Measurements from ENCODE around the gene ABLIM1.

ABLIM1 gene

DNA sequence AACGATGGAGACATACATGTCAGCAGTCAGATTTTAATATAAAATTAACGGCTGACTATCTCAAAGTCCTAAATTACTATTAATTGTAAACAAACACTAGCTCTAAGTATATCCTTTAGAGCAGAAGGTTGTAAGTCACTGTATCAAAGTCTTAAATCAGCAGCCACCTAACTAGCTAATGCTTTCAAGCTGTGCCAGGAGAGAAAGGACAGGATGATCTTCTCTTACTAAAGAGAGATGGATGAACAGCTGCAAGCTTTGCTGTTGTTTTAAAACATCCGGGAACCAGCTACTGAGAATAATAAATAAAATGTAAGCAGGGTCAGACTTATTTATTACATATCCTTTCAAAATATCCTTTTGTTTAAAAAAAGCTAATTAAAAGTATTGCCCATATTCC lies 24.0 kb upstream of the ABLIM1 start:
- H3K4me3 ChIP-seq, result no peak overlapping the region
- H3K27ac ChIP-seq, result peak overlapping the region in 10 of 21 experiments; percentile 17 to 84 (median 75)

DNA sequence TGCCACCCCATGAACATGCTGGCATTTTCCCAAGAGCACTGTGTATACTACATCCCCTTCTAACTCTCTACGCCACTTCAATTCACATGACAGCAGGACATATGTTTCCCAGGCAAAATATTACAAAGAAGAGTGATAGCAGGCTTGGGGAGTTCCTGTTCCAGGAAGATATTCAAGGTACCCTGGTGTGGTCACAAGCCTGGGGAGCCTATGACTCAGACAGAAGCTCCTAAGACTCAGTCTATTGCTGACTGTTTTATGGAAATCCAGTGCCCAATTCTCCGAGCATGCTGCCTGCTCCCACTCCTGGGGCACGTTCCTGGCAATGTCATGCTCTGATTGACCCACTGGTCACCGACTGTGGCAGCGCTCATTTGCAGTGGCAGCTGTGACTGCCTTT lies 23.5 kb upstream of the ABLIM1 start:
- H3K27ac ChIP-seq, result peak overlapping the region in 13 of 21 experiments; percentile 14 to 79 (median 51)
- no peak overlapping the region for H3K4me3 ChIP-seq

DNA sequence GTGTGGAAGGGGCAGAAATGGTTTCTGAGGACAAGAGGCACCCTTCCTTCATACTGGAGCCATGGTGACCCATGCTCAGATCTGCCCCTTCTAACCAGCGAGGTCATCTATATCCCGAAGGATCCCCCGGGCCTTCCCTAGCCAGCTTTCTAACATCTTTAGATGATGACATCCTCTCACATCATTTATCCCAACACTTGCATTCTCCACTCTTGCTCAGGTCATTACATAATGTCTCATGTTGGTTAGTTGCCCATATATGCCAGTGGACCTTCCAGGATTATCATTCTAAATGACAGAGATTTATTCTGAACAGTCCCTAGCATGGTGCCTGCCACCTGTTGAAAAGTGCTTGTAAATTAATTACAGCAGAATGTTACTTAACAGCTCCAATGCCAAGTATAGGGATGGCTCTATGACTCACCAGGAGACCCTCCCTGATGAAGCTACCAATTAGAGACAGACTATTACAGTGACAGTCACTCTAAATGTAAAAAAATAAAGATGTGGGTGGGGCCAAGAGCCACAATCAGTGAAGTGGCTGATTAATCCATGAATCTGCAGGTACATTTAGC lies 22.6 kb upstream of the ABLIM1 start:
- Histone ChIP-seq H3K27ac (peak overlapping the region in 3 of 21 experiments; percentile 14 to 51 (median 34)), H3K4me3 (no peak overlapping the region)

DNA sequence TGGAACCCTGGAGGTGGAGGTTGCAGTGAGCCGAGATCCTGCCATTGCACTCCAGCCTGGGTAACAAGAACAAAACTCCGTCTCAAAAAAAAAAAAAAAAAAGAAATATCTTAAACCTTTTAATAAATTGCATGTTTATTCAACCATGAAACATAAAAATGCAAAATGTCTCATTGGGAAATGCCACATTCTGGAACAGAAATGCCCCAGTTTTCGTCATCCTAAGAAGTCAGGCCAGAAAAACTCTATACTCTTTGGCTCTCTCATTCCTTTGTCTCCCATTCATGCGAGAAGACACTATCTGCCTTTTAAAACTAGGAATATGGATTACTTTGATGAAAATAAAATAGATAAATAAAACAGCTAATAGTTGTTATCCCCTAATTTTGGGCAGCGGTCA lies 21.5 kb upstream of the ABLIM1 start:
- H3K4me3 ChIP-seq, result no peak overlapping the region
- H3K27ac ChIP-seq, result peak overlapping the region in 1 of 21 experiments; percentile 32

DNA sequence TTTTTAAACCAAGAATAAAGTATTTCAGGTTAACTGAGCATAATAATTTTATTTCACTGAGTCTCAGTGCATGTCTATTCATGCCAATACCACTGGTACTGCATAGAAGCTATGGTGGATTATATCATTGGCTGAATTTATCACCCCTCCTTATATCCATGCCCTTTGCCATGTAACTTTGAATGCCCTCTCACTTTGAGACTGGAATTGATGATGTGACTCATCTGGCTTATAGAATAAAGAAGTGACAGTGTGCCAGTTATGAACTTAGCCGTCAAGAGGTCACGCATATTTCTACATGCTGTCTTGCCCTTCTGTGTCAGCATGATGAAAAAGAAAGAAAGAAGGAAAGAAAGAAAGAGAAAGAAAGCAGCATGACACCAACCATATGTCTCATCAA lies 20.7 kb upstream of the ABLIM1 start:
- Histone ChIP-seq H3K27ac (peak overlapping the region in 2 of 21 experiments; percentile 32 to 41), H3K4me3 (no peak overlapping the region)

DNA sequence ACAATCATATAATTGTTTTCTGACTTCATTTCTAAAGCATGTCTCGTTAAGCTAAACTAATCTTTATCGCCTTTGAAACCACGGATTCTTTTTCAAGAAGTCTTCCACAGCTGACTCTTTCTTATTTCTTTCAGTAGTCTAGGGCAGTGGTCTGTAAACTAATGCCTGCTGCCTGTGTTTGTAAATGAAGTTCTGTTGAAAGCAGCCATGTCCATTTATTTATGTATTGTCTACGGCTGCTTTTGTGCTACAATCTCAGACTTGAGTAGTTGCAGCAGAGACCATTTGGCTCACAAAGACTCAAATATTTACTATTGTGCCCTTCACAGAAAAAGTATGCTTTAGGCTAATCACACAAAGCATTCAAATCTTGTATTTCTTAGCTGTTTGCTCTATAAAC lies 20.3 kb upstream of the ABLIM1 start:
- Histone ChIP-seq H3K27ac (peak overlapping the region in 3 of 21 experiments; percentile 16 to 41 (median 26)), H3K4me3 (no peak overlapping the region)

DNA sequence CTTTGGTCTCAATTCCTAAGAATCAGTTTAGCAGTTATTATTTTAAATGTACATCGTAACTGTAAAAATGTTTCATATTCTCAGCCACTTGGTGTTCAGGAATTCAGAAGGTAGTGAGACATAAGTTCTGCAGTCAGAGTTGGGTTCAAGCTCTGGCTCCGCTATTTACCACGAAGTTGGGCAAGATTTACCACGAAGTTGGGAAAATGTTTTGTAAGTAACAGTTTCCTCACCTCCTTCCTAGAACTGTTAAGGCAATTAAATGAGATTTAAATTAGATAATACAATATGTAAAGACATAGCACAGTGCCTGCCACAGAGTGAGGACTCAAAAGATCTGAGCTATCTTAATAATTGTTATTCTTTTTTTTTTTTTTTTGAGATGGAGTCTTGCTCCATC lies 16.3 kb upstream of the ABLIM1 start:
- H3K27ac ChIP-seq, result no peak overlapping the region

DNA sequence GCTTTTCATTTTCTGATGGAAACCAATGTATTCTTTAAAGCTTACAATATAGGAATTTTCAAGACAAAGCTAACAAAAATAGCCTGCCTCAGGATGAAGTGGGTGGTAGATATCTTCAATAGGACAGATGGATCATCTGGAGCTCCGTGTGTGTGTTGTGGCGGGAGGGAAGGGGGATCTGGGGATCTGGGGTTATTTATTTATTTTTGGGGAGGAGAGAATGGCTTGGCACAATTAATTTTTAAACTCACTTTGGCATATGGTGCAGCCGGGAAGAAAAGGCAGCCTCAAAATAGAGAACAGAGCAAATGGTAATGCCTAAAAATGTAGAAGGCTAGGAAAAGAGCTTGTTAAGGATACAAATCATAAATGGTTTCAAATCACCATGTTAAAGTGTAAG lies 11.6 kb upstream of the ABLIM1 start:
- H3K27ac ChIP-seq, result no peak overlapping the region
- no peak overlapping the region for H3K4me3 ChIP-seq

More for the DNA sequence above, 16.3 kb upstream of the ABLIM1 start:
- H3K4me3 ChIP-seq, result no peak overlapping the region

DNA sequence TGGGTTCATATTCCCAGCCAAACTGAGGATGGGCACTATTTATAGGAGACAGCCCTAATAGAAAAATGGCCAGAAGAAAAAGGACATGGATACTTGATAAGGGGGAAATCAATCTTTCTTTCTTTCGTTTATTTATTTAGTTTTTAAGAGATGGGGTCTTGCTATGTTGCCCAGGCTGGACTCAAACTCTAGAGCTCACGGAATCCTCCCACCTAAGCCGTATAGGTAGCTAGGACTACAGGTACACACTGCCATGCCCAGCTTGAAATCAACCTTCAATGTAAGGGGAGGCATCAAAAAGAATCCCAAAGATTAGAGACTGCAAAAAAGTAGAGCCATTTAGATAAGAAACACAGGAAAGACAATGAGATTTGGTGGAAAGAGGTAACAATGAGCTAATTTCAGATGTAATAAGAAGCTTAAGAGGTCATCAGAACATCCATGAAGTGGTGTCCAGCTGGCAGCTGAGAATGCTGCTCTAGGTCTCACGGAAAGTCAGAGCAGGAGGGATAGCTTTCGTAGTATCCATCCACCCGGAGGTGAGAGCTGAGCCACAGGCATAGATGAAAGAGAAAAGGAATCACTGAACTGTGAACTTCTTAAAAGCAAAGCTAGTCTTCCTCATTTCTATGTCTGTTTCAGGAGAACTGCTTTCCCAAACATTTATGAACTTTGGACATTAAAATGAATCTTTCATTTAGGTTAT lies 10.5 kb upstream of the ABLIM1 start:
- Histone ChIP-seq H3K4me3 (no peak overlapping the region), H3K27ac (no peak overlapping the region)

DNA sequence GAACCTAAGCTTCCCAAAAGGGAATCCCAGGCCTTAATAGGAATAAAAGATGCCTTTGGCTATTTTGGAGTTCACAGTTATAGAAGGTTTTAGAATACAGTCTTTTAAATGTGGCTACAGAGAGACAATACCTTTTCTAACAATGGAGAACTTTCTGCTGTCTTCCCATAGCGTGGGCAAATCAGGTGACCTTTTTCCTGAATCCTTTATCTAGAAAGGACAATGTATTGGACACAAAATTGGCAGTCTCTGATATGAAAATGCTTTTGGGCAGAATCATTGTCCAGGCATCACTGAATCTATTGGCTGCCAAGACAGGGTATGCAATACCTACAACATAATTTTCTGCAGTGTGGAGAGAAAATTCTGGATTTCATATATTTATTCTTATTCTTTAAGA lies 7.8 kb upstream of the ABLIM1 start:
- H3K4me3 ChIP-seq, result no peak overlapping the region
- H3K27ac ChIP-seq, result no peak overlapping the region

DNA sequence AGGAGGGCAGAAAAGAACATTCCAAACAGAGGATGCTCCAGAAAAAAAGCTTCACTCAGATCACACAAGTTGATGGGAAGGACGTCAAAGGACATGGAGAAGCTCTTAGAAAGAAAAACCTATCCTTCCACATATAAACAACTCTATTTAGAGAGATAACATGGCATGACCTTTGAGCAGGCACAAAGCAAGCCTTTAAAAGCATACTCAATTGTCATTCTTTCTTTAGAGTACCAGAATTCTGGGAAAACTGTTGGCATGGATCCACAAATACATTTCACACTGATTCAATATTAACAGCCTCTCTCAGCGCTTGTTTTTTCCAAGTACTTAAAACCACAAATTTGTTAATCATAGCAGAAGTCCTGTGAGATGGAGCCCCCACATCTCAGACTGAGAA lies 7.3 kb upstream of the ABLIM1 start:
- H3K27ac ChIP-seq, result no peak overlapping the region
- H3K4me3 ChIP-seq, result no peak overlapping the region

DNA sequence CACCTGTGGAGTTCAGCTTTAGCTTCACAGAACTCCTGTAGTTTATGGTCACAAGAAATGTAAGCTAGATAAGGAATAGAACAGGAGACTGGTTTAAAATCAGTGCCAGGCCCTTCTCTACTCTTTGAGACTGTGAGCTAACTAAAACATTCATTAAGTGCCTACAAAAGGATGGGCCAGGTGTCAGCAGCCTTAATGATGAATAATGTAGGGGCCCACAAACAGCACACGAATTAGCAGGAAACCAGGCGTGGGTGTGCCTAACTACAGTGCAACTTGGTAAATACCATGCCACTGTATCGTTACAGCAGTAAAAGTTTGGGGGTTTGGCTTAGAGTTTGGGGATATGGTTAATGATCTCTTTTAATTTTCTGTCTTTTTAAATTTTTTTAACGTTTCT lies 6.1 kb upstream of the ABLIM1 start:
- no peak overlapping the region for H3K27ac ChIP-seq
- H3K4me3 ChIP-seq, result no peak overlapping the region

DNA sequence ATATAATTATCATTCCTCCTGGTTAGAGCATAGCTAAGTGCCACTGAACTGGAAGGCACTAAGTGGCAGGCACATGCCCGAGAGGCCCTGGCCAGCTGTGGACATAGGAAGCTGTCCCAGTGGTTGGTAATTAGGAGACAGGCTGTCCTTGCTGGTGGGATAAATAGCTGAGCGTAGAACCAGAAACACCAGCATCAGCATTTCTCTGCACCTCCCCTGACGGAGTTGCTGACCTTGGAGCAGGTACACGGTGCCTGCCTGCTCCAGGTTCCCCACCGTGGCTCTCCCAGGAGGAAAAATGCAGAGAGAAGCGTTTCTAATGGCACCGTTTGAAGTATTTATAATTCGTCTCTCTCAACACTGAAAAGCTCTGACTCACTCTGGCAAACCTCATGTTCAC lies 5.6 kb upstream of the ABLIM1 start:
- Histone ChIP-seq H3K27ac (no peak overlapping the region), H3K4me3 (no peak overlapping the region)

DNA sequence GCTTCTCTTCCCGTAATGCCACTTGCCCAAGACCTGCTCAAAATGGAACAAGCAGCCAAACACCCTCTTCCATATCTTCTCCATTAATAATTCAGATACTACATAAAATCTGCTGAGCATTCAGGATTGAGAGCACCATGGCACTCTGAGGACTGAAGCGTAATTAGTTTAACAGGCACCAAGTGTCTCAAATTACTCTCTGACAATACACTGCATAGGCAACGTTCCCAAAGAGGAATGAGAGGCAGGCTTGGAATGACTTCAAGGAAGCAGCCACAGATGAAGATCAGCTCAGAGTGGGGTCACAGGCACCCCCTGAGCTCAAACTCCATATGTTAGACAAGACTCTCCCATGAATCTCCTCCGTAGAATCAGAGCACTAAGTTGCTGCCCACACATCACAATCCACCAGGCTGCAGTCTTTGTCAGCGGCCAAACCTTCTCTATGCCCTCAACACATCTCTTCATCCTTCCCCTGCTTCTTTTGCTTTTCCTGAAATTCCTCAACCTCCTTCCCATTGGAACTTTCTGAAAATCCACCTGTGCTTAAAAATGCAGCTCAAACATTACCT lies 4.7 kb upstream of the ABLIM1 start:
- Histone ChIP-seq H3K27ac (no peak overlapping the region), H3K4me3 (no peak overlapping the region)

DNA sequence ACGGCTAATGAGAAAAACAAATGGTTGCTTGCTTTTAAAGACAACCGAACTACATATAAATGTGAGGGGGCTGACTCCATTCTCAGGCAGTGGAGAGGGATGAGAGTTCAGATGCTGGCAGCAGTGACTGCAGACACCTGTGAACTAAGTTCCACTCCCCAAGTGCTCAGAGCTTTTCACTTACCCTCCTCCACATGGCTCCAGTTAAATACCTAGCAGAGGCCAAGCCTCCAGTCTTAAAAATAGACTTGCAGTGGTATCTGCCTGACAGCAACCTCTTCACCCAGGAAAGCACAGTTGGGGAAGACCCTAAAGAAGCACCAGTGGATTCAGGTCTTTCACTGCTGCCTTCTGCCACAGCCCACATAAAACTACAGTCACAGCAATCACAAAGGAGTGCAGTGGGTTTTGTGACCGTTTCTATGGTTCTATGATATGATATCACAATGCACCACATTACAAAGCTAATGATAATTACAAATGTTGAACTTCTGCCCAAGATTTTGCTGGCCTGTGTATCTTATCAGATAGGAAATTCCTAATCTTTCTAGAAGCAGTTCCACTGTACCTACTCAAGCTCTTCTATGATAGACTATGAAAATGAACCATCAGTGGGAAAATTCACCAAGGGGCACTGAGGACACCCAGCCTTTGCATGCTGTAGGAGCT lies 3.3 kb upstream of the ABLIM1 start:
- Histone ChIP-seq H3K27ac (no peak overlapping the region), H3K4me3 (no peak overlapping the region)

DNA sequence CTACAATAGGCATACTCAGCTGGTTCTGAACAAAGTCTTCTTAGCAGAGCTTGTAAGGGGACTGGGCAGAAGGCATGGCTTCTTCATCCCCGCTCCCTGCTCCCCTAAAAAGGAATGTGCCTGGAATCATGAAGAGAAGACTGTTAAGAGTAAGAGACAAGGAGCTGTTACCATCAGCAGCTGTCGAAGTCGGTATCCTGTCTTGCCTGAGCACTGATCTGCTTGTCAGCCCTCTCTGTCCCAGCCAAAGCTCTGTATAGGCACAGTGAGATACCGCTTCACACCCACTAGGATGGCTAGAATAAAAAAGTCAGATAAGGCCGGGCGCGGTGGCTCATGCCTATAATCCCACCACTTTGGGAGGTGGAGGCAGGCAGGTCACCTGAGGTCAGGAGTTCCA lies 2.4 kb downstream of the ABLIM1 start:
- Histone ChIP-seq H3K27ac (no peak overlapping the region), H3K4me3 (no peak overlapping the region)

DNA sequence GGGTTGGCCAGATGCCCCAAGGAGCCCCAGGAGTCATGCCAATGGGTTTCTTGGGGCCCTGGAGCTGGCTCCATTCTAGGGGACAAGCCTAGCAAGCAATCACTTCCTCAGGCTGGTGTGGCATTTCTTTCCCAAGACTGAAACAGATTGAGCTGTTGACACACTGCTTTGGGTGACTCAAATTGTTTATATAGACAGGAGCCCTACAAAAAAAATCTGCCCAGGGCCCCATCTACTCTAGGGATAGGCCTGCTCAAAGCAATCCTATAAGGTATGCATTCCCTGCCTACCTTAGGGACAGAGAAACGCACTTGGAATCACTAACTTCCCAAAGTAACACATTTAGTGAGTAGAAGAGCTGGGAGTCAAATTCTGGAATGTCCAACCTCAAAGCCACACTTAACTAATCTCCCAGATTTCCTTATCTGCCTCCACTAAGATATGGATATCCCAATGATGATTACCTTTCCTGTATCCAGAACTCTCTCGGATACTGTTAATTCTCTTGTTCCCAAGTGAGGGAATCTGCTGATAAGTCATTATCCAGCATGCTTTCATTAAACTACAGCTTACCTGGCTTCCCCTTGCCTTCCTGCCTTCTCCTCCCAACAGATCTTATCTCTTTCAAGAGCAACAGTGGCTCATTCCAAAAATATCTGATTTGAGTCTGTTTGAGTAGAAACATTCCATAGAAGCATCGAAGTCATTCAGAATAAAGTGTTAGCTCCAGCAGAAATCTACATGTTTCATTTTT lies 3.1 kb downstream of the ABLIM1 start:
- peak overlapping the region in 2 of 21 experiments; percentile 15 to 44 for H3K27ac ChIP-seq
- H3K4me3 ChIP-seq, result no peak overlapping the region

DNA sequence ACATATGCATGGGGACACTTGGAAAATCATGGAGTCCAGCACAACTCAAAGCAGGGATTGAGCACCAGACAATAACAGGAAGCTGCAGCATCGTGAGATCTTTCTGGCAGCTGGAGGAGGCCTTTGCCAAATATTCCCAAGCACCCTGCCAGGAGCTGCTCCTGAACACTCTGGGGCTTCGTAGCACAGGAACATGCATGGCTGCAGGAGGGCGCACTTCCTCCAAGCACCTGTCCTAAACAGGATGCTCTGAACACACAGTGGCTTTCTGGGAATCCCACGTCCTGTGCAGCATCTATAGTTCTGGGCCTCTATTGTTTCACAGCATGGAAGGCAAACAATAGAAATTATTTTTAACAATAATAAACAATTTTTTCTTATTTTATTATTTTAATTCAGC lies 4.1 kb downstream of the ABLIM1 start:
- Histone ChIP-seq H3K27ac (peak overlapping the region in 2 of 21 experiments; percentile 47 to 57), H3K4me3 (no peak overlapping the region)

DNA sequence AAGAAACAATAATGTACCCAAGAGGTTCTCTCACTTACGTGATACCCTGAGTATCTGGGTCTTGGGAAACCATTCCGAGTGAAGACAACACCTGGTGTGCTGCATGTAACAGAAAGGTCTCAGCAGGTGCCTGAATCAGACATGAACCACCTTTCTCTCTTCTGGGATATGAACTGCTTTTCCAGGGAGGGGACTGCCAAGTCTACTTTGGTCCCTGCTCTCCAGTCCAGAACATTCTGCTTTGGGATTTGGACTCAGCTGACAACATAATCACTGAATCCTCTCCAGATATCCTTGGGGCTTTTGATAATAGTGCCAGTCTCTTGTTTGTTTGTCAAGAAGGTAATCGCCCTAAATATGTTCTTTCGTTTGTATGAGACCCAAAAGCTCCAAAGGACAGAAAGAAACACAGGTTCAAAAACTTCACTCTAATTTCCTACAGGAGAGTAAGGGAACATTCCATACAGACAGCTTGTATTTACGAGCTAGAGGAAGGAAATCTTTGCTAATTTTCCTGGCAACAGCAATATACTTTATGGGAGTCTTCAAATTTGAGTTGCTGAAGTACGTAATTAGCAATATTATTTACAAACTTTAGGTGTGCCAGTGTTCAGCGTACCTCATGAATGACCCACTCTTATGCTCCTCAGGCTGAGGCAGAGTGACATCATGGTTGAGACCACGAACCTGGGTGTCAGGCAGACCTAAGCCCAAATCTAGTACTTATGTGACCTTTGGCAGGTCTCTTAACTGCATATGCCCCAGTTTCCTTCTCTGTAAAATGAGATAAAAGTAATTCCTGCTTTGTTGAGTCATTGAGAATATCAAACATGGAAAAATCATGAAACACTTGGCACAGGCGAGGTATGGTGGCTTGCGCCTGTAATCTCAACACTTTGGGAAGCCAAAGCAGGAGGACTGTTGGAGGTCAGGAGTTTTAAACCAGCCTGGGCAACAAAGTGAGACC lies 5.4 kb downstream of the ABLIM1 start:
- no peak overlapping the region for H3K4me3 ChIP-seq
- H3K27ac ChIP-seq, result peak overlapping the region in 7 of 21 experiments; percentile 4 to 57 (median 33)

Measured in skin epidermis (tissue), 12 donors.